Nephron progenitor cell (in vitro differentiated cells): ENCODE data around the gene PPP1R37.

Source experiments
- DNase-seq: peaks from one replicate; pipeline ENCODE4 v3.0.0; 2021
- H3K27ac Mint-ChIP-seq: 2 replicates; pipeline ENCODE4 v1.8.0; 2021; ENCODE audit warnings: mild to moderate bottlenecking, moderate library complexity, mixed read lengths
- H3K27me3 Mint-ChIP-seq: 2 replicates; pipeline ENCODE4 v1.8.0; 2021; ENCODE audit warnings: mild to moderate bottlenecking, low read depth, mixed read lengths; ENCODE audit not compliant: poor library complexity
- H3K36me3 Mint-ChIP-seq: 2 replicates; pipeline ENCODE4 v1.8.0; 2021; ENCODE audit warnings: low read depth, mixed read lengths
- H3K4me1 Mint-ChIP-seq: 2 replicates; pipeline ENCODE4 v1.8.0; 2021; ENCODE audit warnings: mixed read lengths
- H3K4me3 Mint-ChIP-seq: 2 replicates; pipeline ENCODE4 v1.8.0; 2021; ENCODE audit warnings: mild to moderate bottlenecking, moderate library complexity, mixed read lengths
- H3K9me3 Mint-ChIP-seq: 2 replicates; pipeline ENCODE4 v1.8.0; 2021; ENCODE audit warnings: mild to moderate bottlenecking, moderate library complexity, mixed read lengths
- CTCF ChIP-seq: fragments of 200-600 bp; sonication (generic); IDR thresholded peaks from 2 replicates; pipeline ENCODE4 v1.5.0; 2021; ENCODE audit warnings: antibody characterized with exemption

The PPP1R37 gene

GRCh38 chr19:45142726-45143110, 49.7 kb downstream of the PPP1R37 start:
- no peak overlapping the region for H3K4me3 Mint-ChIP-seq
- no peak for DNase-seq
- H3K36me3 Mint-ChIP-seq: peaks cover 19% of the 10 kb centered on the region
- peak overlapping the region; percentile 93 for H3K27ac Mint-ChIP-seq
- no peaks in the 10 kb centered on the region for H3K27me3 Mint-ChIP-seq
- H3K4me1 Mint-ChIP-seq: peaks cover 31% of the 10 kb centered on the region
- TF ChIP-seq CTCF: no peak
- H3K9me3 Mint-ChIP-seq: no peaks in the 10 kb centered on the region

- H3K4me1 Mint-ChIP-seq: peaks cover 35% of the 10 kb centered on the region
- TF ChIP-seq CTCF: no peak
- H3K4me3 Mint-ChIP-seq: no peak overlapping the region
- no peaks in the 10 kb centered on the region for H3K9me3 Mint-ChIP-seq
- H3K36me3 Mint-ChIP-seq: peaks cover 25% of the 10 kb centered on the region
- H3K27ac Mint-ChIP-seq: peak overlapping the region; percentile 66
- DNase-seq: no peak
- peaks cover 2% of the 10 kb centered on the region for H3K27me3 Mint-ChIP-seq
Observed at GRCh38 chr19:45144431-45145269, 51.7 kb downstream of the PPP1R37 start.

- no peak for TF ChIP-seq CTCF
- Mint-ChIP-seq H3K4me3 (no peak overlapping the region), H3K4me1 (peaks cover 39% of the 10 kb centered on the region), H3K27ac (peak overlapping the region; percentile 54), H3K9me3 (no peaks in the 10 kb centered on the region), H3K27me3 (peaks cover 2% of the 10 kb centered on the region), H3K36me3 (peaks cover 29% of the 10 kb centered on the region)
- DNase-seq: no peak
Observed at GRCh38 chr19:45145270-45146189, 52.6 kb downstream of the PPP1R37 start.

- Mint-ChIP-seq H3K27ac (peak overlapping the region; percentile 54), H3K4me3 (peak overlapping the region; percentile 23), H3K27me3 (peaks cover 6% of the 10 kb centered on the region), H3K36me3 (peaks cover 29% of the 10 kb centered on the region), H3K9me3 (no peaks in the 10 kb centered on the region), H3K4me1 (peaks cover 40% of the 10 kb centered on the region)
- no peak for TF ChIP-seq CTCF
- no peak for DNase-seq
Observed at GRCh38 chr19:45146251-45146650, 53.3 kb downstream of the PPP1R37 start.

- H3K4me3 Mint-ChIP-seq: peak overlapping the region; percentile 23
- no peak for TF ChIP-seq CTCF
- no peaks in the 10 kb centered on the region for H3K9me3 Mint-ChIP-seq
- peaks cover 40% of the 10 kb centered on the region for H3K4me1 Mint-ChIP-seq
- peak; percentile 70 for DNase-seq
- peaks cover 25% of the 10 kb centered on the region for H3K36me3 Mint-ChIP-seq
- H3K27me3 Mint-ChIP-seq: peaks cover 11% of the 10 kb centered on the region
- H3K27ac Mint-ChIP-seq: no peak overlapping the region
Observed at GRCh38 chr19:45146741-45147205, 53.8 kb downstream of the PPP1R37 start.
